NCI-H2227 (cell line): ENCODE results near the gene TICAM2.

Experiments
- DNase-seq: peaks from one replicate; lab custom pipeline; 2025; ENCODE audit not compliant: unreplicated experiment; lab: John Stamatoyannopoulos, UW

Gene TICAM2

DNA sequence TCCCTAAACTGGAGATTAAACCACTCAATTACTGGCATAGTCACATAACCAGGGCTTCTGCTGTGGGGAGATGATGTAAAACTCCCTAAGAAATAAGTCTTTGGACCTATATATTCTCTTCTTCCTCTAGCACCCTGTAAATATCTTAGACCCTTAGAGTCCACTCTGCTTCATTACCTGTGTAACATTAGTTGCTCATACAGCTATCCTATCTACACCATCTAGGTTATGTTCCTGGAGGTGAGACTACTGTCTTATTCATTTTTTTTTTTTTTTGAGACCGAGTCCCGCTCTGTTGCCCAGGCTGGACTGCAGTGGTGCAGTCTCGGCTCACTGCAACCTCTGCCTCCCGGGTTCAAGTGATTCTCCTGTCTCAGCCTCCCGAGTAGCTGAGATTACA is 9.6 kb upstream of the TICAM2 start:
- DNase-seq = no peak

DNA sequence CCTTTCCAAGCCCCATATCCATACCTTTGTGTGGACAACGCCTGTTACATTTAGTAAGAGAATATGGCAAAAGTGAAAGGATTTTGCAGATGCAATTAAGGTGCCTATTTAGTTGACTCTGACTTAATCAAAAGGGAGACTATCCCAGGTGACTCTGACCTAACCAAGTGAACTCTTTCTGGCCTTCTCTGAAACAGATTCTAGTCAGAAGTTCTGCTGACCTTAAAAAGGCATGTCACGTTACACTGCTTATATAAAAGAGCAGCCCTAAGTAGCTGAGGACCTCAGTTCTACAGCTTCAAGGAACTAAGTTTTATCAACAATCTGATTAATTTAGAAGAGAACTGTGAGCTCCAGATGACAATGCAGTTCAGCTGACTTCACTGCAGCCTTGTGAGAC is 5.7 kb upstream of the TICAM2 start:
- DNase-seq = no peak

GRCh38 chr5:115605436-115605835 is 3.2 kb upstream of the TICAM2 start:
- no peak for DNase-seq

DNA sequence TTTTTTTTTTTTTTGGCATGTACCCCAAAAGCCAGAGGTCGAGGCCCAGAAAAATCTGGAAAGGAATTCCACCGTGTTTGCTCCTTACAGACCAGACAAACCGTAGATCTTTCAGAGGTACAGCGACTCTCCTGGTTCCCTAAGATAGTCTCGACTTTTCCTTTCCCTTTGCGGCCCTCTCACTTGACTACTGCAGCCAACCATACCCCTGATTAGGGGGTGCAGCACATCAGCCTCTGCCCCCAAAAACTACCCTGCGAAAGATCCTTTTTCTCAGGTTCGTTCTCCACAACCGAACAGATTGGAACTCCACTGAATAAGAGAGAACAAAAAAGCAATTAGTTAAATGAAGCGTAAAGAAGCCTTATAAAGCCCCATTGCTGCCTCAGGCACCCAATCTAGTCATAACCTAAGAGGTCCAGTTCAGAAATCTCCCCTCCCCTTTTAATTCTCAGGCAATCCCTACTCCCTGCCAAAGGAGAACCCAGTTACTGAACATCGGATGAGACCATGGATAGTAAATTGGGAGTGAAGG is 379 bp upstream of the TICAM2 start:
- DNase-seq = no peak

DNA sequence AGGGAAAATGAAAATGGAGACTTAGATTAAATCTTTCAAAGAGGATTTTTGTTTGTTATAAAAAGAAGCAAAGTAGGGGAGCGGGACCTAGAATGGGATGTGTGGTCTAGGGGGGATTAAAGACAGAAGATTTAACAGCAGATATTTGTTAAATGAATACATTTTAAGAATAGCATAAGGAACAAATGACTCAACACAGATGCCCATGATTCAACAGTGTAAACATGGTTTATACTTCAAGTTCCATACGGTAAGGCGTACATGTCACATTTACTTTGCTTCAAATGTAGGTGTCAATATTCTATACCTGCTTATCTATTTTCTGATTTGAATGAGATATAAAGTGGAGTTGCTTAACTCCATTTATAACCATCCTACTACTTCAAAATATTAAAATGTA is 1.5 kb downstream of the TICAM2 start:
- DNase-seq = no peak

DNA sequence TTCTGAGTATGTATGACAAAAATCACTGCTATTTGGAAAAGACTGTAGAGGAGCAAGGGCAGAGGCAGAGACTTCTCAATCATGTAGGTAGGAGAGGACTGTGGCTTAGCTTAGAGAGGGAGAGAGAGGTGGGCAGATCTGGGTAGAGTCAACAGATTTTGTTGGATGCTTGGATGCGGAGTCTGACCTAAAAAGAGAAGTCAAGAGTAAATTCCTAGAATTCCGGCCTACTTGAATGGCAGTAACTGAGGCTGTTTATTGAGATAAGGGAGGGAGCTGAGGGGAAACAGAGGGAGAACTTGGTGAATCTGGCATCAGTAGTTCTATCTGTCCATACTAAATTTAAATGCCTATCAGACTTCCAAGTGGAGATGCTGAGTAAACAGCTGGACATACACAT is 2.4 kb downstream of the TICAM2 start:
- DNase-seq = no peak

- no peak for DNase-seq
Observed at GRCh38 chr5:115599502-115599901, 2.8 kb downstream of the TICAM2 start.

- no peak for DNase-seq
Observed at GRCh38 chr5:115594128-115595047, 7.9 kb downstream of the TICAM2 start.

DNA sequence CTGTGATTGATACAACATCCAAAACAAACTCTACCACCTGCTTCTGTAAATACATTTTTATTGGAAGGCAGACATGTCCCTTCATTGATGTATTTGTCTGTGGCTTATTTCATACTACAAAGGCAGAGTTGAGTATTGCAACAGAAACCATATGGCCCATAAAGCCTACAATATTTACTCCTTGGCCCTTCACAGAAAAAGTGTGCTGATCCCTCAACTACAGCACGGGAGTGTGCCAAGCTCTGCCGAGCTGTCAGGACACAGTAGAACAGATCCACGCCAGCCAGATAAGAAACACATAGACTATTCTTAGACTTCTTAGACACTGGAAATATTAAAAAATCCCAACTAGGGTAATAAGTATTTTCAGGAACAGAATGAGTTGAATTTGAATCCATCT is 13.2 kb downstream of the TICAM2 start:
- no peak for DNase-seq

DNA sequence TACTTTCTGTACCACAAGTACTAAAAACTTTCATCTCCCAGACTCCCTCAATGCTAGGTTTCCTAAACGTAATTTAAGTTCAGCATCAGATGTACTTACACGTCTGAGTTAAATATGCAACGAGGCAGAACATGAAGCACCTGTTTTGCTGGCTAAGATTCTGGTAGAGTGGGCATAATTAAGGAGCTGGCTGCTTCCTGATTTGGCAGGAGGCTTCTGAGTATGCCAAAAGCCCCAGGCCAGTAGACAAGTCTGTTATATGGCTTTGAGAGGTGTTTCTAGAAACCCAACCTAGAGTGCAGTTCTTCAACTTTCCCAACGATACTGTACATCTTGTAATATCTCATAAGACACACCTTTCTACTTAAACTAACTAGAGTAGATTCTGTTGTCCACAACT is 13.6 kb downstream of the TICAM2 start:
- DNase-seq = no peak

DNA sequence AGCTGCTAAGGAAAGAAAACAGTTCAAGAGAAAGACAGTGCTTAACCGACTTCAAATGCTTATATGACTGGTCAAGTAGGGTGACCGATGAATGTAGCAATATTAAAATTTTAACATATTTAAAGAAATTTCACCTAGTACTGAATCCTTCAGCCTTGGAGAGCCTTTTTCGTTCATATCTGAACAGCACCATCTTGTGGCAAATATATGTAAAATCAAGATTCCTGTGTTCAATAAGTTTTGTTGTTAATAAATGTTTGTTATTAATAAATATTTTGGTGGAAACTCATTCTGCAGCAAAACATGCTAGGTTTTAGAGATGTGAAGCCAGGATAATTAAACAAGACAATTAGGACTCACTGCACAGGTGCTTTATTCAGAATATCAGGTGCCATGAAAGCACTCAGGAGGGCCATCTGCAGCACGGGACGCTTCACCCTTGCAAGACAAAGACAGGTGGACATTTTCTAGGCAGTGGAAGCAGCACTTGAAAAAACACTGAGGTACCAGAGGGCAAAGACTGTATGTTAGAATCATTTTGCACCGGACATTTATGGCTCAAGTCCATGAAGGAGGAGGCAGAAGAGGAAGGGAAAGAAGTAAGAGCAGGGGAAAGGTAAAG is 15.6 kb downstream of the TICAM2 start:
- DNase-seq = peak; percentile 5

GRCh38 chr5:115585265-115585664 is 17.0 kb downstream of the TICAM2 start:
- no peak for DNase-seq

DNA sequence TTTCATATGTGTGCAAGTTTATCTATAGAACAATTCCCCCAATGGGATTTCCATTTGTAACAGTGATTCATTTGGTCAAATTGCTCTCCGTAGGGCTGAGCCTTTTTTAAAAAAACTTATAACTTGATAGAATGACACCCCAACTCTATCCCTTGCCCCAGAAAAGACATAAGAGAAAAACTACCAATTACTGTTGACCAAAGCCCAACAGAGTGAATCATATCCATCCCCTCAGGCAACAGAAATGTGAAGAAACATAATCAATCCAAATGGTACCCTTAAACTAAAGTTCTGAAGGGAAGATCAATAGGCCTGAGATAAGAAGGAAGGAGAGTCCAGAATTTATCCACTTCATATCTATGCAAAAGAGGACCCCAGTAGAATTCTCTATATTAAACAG is 17.8 kb downstream of the TICAM2 start:
- DNase-seq = no peak

- DNase-seq = no peak
Observed at GRCh38 chr5:115583474-115583873, 18.8 kb downstream of the TICAM2 start.

DNA sequence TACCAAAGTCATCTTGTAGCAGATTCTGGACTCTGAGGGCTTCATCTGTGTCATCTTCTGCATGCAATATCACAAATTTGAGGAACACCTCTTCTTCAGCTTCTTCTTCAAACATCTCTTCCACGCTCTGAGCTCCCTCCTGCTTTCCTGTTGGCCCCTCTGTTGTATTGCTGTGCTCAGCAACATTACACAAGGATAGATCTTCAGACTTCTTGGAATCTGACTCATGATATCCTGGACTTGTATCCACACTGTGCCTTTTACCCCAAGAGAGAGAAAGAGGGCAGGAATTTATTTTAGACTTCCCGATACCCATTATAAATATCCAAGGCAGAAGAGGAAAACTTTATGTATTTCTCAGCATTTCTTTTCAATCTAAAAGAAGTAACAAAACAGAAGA is 21.3 kb downstream of the TICAM2 start:
- DNase-seq = no peak

DNA sequence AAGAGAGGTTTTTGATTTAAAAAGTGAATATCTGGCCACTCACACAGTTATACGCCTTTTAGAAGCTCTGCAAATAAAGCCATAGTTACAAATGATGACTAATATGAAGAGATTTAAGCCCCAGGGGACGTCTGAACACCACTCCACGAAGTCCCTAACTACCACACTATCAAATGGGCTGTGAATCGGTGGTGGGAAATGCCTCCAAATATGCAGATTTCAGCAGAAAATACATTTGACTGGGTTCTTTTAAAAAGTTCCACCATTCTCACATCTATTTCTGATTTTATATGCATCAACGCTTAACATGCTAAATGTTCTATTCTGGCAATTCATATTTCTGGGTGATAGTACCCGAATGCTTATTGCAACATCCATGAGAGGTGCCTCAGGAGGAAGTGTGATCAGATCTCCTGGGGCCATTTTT is 22.5 kb downstream of the TICAM2 start:
- DNase-seq = no peak

DNA sequence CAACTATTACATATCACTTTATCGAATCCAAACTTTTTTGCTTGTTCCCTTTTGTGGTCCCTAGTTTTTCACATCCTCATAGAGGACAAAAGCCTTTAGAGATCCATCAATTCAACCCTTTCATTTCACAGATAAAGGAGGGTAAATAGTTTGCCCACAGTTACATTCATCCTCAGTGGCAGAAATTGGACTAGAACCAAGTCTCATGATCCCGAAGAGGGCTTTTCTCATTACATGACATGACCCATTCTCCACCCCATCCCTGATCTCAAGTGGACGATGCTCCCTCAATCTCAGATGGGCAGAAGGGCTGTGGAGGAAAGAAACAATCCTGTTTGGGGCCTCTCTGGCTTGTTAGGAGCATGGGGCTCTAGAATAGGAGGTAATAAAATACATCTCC is 23.1 kb downstream of the TICAM2 start:
- DNase-seq = no peak

DNA sequence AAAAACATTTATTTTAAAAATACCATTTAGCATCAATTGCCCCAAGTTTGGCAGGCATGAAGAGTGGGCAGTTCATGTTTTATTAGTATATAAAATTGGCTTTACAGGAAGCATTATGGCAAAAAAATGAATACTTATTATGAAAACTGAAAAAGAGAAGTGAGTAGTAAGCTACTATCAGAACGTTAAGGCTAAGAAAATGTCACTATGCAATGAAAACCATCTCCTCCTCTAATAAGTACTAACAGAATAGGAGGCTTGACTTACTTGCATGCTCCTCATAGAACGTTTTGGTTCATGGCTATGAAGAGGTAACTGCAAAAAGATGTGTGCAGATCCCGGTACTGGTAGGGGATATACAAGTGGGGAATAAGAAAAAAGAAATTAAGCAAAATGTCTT is 23.6 kb downstream of the TICAM2 start:
- no peak for DNase-seq

GRCh38 chr5:115577741-115578140 is 24.5 kb downstream of the TICAM2 start:
- no peak for DNase-seq

DNA sequence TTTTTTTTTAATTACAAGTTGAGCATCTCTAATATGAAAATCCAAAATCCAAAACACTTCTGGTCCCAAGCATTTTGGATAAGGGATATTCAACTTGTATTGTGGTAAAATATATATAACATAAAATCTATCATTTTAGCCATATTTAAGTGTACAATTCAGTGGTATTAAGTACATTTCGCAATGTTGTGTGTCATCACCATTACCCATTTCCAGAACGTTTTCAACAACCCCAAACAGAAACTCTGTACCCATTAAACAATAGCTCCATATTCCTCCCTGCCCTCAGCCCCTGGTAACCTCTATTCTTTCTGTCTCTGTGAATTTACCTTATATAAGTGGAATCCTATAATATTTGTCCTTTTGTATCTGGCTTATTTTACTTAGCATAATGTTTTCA is 24.9 kb downstream of the TICAM2 start:
- no peak for DNase-seq

DNA sequence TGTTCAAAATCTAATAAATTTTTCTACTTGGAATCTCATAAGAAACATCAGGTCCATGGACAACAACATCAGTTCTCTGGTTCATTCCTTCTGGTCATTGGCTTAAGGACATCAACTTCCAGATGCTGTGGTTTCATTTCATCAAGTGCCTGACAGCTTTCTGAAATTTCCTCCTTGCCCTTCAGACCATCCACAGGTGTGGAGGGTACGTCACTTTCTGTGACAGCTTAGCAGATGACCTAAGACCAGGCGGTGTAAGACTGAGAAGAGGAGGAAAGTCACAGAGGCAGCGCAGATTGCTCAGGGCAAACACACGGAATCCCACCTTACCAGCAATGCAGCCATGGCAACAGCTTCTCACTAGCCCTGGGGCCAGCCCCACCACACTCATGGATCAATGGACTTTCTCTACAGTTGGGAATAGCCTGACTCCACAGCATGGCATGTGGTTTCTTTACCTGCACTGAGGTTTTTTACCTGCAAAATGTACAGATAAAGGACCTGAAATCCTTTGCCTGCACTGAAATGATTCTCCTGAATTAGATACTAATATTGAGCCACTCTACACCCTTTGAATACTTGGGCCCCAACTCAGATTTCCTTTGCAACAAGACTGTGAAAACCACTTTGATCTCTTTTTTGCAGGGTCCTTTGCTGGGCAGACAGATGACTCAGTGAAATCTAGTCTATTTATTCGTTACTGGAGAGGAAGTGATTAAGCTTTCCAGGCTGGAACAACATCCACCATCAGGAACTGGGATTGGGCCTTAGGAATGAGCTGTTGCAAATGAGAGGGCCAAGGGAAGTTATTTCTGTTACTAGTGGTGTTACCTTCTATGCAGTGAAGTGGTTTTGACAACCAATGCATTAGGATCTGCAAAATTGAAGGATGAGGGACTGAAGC is 26.9 kb downstream of the TICAM2 start:
- no peak for DNase-seq
